Astrocyte (in vitro differentiated cells and primary cell): ENCODE measurements around the gene BEST2. TPM values are rescaled to one million over a fixed set of nuclear protein-coding genes. Genes with fewer than 3 reads are reported as not detected.
A peak's percentile ranks its signal among the peaks of the same experiment; 100 is the strongest.

Source experiments
- DNase-seq: peaks from one replicate; pipeline ENCODE4 v3.0.0-alpha.2; 2010; ENCODE audit warnings: low read depth
- FAIRE-seq: peaks from 2 replicates; lab custom pipeline; 2011; peaks lifted over from hg19 to GRCh38; lab: Jason Lieb, UNC
- H2AFZ ChIP-seq: 2 replicates; pipeline ENCODE4 v1.6.0; 2012; ENCODE audit warnings: low read depth, low read length, inconsistent platforms
- H3K27ac ChIP-seq: 2 replicates; pipeline ENCODE4 v1.5.1; 2011; ENCODE audit warnings: low read depth, low read length, inconsistent platforms
- H3K27me3 ChIP-seq: 2 replicates; pipeline ENCODE4 v1.6.0; 2011; ENCODE audit warnings: low read length, inconsistent platforms; ENCODE audit not compliant: insufficient read depth
- H3K36me3 ChIP-seq: 2 replicates; pipeline ENCODE4 v1.5.1; 2011; ENCODE audit warnings: low read length, inconsistent platforms; ENCODE audit not compliant: insufficient read depth
- H3K4me1 ChIP-seq: 2 replicates; pipeline ENCODE4 v1.5.1; 2011; ENCODE audit warnings: low read length, inconsistent platforms; ENCODE audit not compliant: insufficient read depth
- H3K4me2 ChIP-seq: 2 replicates; pipeline ENCODE4 v1.6.0; 2012; ENCODE audit warnings: low read length, inconsistent platforms
- H3K4me3 ChIP-seq: 2 replicates; pipeline ENCODE4 v1.5.1; 2011; ENCODE audit warnings: low read depth, mild to moderate bottlenecking, low read length, inconsistent platforms; ENCODE audit not compliant: insufficient read depth
- H3K79me2 ChIP-seq: 2 replicates; pipeline ENCODE4 v1.6.0; 2012; ENCODE audit warnings: mild to moderate bottlenecking, low read length, inconsistent platforms; ENCODE audit not compliant: insufficient read depth
- H3K9ac ChIP-seq: 2 replicates; pipeline ENCODE4 v1.6.0; 2012; ENCODE audit warnings: mild to moderate bottlenecking, low read length, inconsistent platforms
- H3K9me3 ChIP-seq: 2 replicates; pipeline ENCODE4 v1.5.1; 2012; ENCODE audit warnings: low read depth, mild to moderate bottlenecking, low read length, inconsistent platforms; ENCODE audit not compliant: insufficient read depth
- H4K20me1 ChIP-seq: 2 replicates; pipeline ENCODE4 v1.6.0; 2012; ENCODE audit warnings: low read length, inconsistent platforms; ENCODE audit not compliant: insufficient read depth
- H3K27ac Mint-ChIP-seq: one replicate; pipeline ENCODE4 v1.8.0; 2021; ENCODE audit warnings: mild to moderate bottlenecking, mixed read lengths; ENCODE audit not compliant: unreplicated experiment
- H3K27me3 Mint-ChIP-seq: one replicate; pipeline ENCODE4 v1.8.0; 2021; ENCODE audit warnings: low read depth, mixed read lengths; ENCODE audit not compliant: unreplicated experiment
- H3K36me3 Mint-ChIP-seq: one replicate; pipeline ENCODE4 v1.8.0; 2021; ENCODE audit warnings: low read depth, mixed read lengths; ENCODE audit not compliant: unreplicated experiment
- H3K4me1 Mint-ChIP-seq: one replicate; pipeline ENCODE4 v1.8.0; 2021; ENCODE audit warnings: low read depth, mixed read lengths; ENCODE audit not compliant: unreplicated experiment
- H3K4me3 Mint-ChIP-seq: one replicate; pipeline ENCODE4 v1.8.0; 2021; ENCODE audit warnings: mild to moderate bottlenecking, moderate library complexity, mixed read lengths; ENCODE audit not compliant: unreplicated experiment
- H3K9me3 Mint-ChIP-seq: one replicate; pipeline ENCODE4 v1.8.0; 2021; ENCODE audit warnings: mild to moderate bottlenecking, mixed read lengths; ENCODE audit not compliant: unreplicated experiment
- CTCF ChIP-seq: IDR thresholded peaks from 2 replicates; pipeline ENCODE4 v1.5.1; 2011; ENCODE audit warnings: low read depth, mild to moderate bottlenecking, inconsistent platforms, low read length, moderate library complexity; ENCODE audit not compliant: insufficient read depth
- EZH2 ChIP-seq: IDR thresholded peaks from 2 replicates; pipeline ENCODE4 v1.6.1; 2012; ENCODE audit warnings: mild to moderate bottlenecking, low read length, inconsistent platforms; ENCODE audit not compliant: insufficient read depth
- total RNA-seq: library from RNA; stranded (reverse); gene quantifications from 2 replicates; pipeline ENCODE4 v1.2.1, GENCODE V29; 2021

Gene BEST2
- total RNA-seq, 1 donor from 2014 or later: not detected

DNA sequence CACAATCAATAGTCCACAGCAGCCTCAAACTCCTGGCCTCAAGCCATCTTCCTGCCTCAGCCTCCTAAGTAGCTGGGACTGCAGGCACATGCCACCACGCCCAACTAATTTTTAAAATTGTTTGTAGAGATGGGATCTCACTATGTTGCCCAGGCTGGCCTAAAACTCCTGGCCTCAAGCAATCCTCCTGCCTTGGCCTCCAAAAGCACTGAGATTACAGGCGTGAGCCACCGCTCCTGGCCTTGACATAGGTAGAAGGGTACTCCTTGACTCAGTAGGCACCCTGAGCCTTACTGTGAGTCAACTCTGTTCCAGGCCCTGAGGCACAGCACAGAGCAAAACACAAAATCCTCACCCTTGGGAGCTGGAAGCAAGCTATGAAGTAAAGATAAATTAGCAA is 35.7 kb upstream of the BEST2 start:
- peaks cover 75% of the 10 kb centered on the region for H3K79me2 ChIP-seq
- Mint-ChIP-seq H3K27ac (no peak overlapping the region), H3K4me1 (peaks cover 6% of the 10 kb centered on the region)

GRCh38 chr19:12720296-12720695 is 31.3 kb upstream of the BEST2 start:
- peak overlapping the region; percentile 89 for H3K9ac ChIP-seq
- H3K9me3 ChIP-seq: no peaks in the 10 kb centered on the region
- Mint-ChIP-seq H3K4me3 (peak overlapping the region; percentile 80), H3K36me3 (peaks cover 18% of the 10 kb centered on the region), H3K9me3 (no peaks in the 10 kb centered on the region), H3K27me3 (no peaks in the 10 kb centered on the region), H3K27ac (peak overlapping the region; percentile 68), H3K4me1 (peaks cover 15% of the 10 kb centered on the region)
- peaks cover 17% of the 10 kb centered on the region for H3K36me3 ChIP-seq
- DNase-seq (no peak), FAIRE-seq (no peak)
- TF ChIP-seq CTCF: no peak
- no peak for TF ChIP-seq EZH2
- H3K27me3 ChIP-seq: no peaks in the 10 kb centered on the region
- peaks cover 17% of the 10 kb centered on the region for H3K4me1 ChIP-seq
- peaks cover 58% of the 10 kb centered on the region for H4K20me1 ChIP-seq
- peak overlapping the region; percentile 95 for H3K4me2 ChIP-seq
- H3K4me3 ChIP-seq: peak overlapping the region; percentile 92
- peaks cover 86% of the 10 kb centered on the region for H3K79me2 ChIP-seq
- H3K27ac ChIP-seq: peak overlapping the region; percentile 17
- H2AFZ ChIP-seq: no peak overlapping the region

More for the DNA sequence above, 35.7 kb upstream of the BEST2 start:
- no peak for DNase-seq
- H2AFZ ChIP-seq: no peak overlapping the region
- no peaks in the 10 kb centered on the region for H3K27me3 Mint-ChIP-seq
- FAIRE-seq: no peak
- no peaks in the 10 kb centered on the region for H3K9me3 Mint-ChIP-seq
- H3K27ac ChIP-seq: no peak overlapping the region
- peaks cover 13% of the 10 kb centered on the region for H3K4me1 ChIP-seq
- H3K4me3 ChIP-seq: no peak overlapping the region
- no peak overlapping the region for H3K4me3 Mint-ChIP-seq
- H4K20me1 ChIP-seq: peaks cover 71% of the 10 kb centered on the region
- H3K4me2 ChIP-seq: no peak overlapping the region
- H3K9me3 ChIP-seq: no peaks in the 10 kb centered on the region
- H3K36me3 Mint-ChIP-seq: peaks cover 18% of the 10 kb centered on the region
- H3K27me3 ChIP-seq: no peaks in the 10 kb centered on the region
- TF ChIP-seq CTCF (no peak), EZH2 (no peak)
- H3K36me3 ChIP-seq: peaks cover 33% of the 10 kb centered on the region
- H3K9ac ChIP-seq: no peak overlapping the region

DNA sequence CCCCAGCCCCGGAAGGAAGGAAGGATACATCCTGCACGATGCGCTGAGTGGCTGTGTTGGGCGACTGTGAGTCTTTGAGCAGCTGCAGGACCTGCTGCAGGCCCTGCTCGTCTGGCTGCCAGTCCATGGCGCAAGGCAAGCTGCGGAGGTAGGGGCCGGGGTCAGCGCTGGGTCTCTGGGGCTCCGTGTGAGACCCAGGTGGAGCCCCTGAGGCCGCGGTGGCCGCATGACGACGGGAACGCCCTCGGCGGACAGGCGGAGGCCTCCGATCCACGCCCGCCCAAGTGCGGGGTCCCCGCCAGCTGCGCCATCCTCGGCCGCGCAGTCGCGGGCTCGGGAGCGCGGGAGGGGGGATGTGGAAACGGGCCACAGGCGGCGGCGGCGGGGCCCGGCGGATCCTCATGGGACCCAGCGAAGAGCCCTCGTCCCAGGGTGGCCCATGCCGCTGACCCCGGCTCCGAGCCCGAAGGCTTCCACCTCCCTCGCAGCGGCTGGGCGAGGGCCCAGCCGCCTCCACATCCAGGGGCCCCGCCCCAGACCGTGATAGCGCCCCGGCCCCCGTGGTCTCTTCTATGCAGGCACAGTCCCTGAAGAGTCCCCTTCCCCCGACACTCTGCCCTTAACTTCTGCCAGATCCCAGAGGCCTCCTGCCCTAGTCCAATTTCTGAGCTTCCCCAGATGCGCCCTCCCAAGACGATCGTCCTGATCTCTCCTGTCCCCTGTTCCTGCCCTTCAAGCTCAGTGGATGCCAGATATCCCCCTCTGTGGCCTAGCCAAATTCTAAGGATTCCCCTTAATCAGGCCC is 30.5 kb upstream of the BEST2 start:
- Mint-ChIP-seq H3K27me3 (no peaks in the 10 kb centered on the region), H3K36me3 (peaks cover 15% of the 10 kb centered on the region), H3K9me3 (no peaks in the 10 kb centered on the region), H3K4me1 (peaks cover 15% of the 10 kb centered on the region), H3K27ac (peak overlapping the region; percentile 98), H3K4me3 (peak overlapping the region; percentile 99)
- H3K9ac ChIP-seq: peak overlapping the region; percentile 89
- H3K79me2 ChIP-seq: peaks cover 79% of the 10 kb centered on the region
- no peaks in the 10 kb centered on the region for H3K27me3 ChIP-seq
- H3K4me3 ChIP-seq: peak overlapping the region; percentile 92
- H3K4me1 ChIP-seq: peaks cover 17% of the 10 kb centered on the region
- no peak overlapping the region for H2AFZ ChIP-seq
- H3K36me3 ChIP-seq: peaks cover 15% of the 10 kb centered on the region
- peaks cover 50% of the 10 kb centered on the region for H4K20me1 ChIP-seq
- DNase-seq (peak; percentile 14), FAIRE-seq (no peak)
- no peaks in the 10 kb centered on the region for H3K9me3 ChIP-seq
- TF ChIP-seq EZH2: no peak
- no peak for TF ChIP-seq CTCF
- H3K27ac ChIP-seq: peak overlapping the region; percentile 86
- H3K4me2 ChIP-seq: peak overlapping the region; percentile 95
